Liver (tissue), 3 donors: ENCODE measurements around the gene HLA-DRB1.

Experiments used
- TAF1 ChIP-seq: conservative IDR thresholded peaks from 2 replicates; pipeline ENCODE4 v1.6.1; 2016; ENCODE audit warnings: antibody characterized with exemption, mild to moderate bottlenecking
- TF ChIP-seq, protein P1 (sequence below): fragments of 150-350 bp; IDR thresholded peaks from 2 replicates; pipeline ENCODE4 v1.5.1; 2017; ENCODE audit warnings: improper control_type of control experiment, low read depth, low read length; ENCODE audit not compliant: missing input control
- donor health status: healthy.
- donor health status: healthy.

DNA sequence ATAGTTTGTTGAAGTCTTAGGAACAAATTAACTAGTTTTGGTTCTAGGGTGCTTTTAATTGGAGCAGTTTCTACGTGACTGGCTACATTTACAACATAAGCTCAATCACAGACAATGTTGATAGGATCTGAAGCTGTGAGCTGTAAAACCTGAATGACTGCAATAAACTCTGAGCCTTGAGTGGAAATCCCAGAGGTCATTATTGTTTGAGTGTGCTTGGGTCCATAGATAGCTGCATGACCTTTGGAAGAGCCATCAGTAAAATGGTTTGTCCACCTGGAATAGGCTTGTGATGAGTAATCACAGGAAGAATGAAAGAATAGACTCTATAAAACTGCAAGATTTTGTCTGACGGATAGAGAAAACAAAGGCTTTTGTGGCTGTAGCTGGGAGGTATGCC lies 26.7 kb downstream of the HLA-DRB1 start:
- TF ChIP-seq, protein P1, sequence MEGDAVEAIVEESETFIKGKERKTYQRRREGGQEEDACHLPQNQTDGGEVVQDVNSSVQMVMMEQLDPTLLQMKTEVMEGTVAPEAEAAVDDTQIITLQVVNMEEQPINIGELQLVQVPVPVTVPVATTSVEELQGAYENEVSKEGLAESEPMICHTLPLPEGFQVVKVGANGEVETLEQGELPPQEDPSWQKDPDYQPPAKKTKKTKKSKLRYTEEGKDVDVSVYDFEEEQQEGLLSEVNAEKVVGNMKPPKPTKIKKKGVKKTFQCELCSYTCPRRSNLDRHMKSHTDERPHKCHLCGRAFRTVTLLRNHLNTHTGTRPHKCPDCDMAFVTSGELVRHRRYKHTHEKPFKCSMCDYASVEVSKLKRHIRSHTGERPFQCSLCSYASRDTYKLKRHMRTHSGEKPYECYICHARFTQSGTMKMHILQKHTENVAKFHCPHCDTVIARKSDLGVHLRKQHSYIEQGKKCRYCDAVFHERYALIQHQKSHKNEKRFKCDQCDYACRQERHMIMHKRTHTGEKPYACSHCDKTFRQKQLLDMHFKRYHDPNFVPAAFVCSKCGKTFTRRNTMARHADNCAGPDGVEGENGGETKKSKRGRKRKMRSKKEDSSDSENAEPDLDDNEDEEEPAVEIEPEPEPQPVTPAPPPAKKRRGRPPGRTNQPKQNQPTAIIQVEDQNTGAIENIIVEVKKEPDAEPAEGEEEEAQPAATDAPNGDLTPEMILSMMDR: no peak
- no peak for TF ChIP-seq TAF1
